ENCODE results near the gene VEPH1.
"Not testable (repeated sequence)": the region's sequence is repeated elsewhere in the genome, so short reads cannot be mapped to it uniquely, and the experiment has no call there.

The VEPH1 gene

DNA sequence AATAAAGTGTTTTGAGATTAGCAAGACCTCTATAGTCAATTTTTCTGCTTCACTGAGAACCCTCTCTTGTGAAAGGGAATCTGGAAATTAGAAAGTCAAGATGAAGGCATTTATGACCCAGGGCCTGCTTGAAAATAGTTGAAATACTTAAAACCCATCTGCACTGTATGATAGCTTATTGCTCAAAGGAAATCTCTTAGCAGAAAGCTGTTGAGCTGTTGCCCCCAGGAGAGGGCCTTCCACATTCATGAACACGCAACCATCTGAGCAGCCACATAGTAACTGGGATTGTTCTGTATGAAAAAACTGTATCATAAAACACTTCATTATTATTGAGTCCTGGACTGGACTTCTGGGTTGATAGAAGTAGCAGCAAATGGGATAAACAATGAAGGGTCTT is 173.0 kb downstream of the VEPH1 start:
- no peak overlapping the region for H4K5ac ChIP-seq (ENCODE audit: low read length)
- H3K79me2 ChIP-seq (ENCODE audit: control insufficient read depth, insufficient read depth, low read length): no peaks in the 10 kb centered on the region
- no CpG with 5 or more reads among the region's 1 CpG for WGBS (ENCODE audit: extremely low coverage, insufficient coverage, low lambda C conversion rate)
- no peak overlapping the region for H2BK15ac ChIP-seq (replicated peaks; ENCODE audit: low read depth)
- no peak overlapping the region for H2BK5ac ChIP-seq (ENCODE audit: low read length)
- H3K27me3 ChIP-seq (ENCODE audit: insufficient read depth, low read length, poor library complexity): no peaks in the 10 kb centered on the region
- H3K56ac ChIP-seq (ENCODE audit: low read length): no peak overlapping the region
- no peaks in the 10 kb centered on the region for H3K79me1 ChIP-seq (ENCODE audit: low read length)
- H3K4me1 ChIP-seq (ENCODE audit: control insufficient read depth, low read depth, low read length): no peaks in the 10 kb centered on the region
- no peak overlapping the region for H3K4me3 ChIP-seq (ENCODE audit: low read length)
- H3K9ac ChIP-seq (ENCODE audit: low read length): no peak overlapping the region
- no peaks in the 10 kb centered on the region for H3K36me3 ChIP-seq (ENCODE audit: control insufficient read depth, insufficient read depth, low read length)
- H3K4me2 ChIP-seq (ENCODE audit: low read length): no peak overlapping the region
- DNase-seq: no peak
- H2AK5ac ChIP-seq (ENCODE audit: low read length): no peak overlapping the region
- H3K27ac ChIP-seq (ENCODE audit: low read depth, low read length): no peak overlapping the region
- H4K8ac ChIP-seq (ENCODE audit: low read depth, low read length): no peak overlapping the region
- no peak overlapping the region for H2BK120ac ChIP-seq (ENCODE audit: low read depth, low read length)
- no peak overlapping the region for H3K4ac ChIP-seq (ENCODE audit: low read depth, low read length)
- H3K18ac ChIP-seq (ENCODE audit: low read length): no peak overlapping the region
- H3K23ac ChIP-seq (ENCODE audit: low read length): no peak overlapping the region

- DNase-seq: no peak
These were observed 173.7 kb downstream of the VEPH1 start for GRCh38 chr3:157329551-157329950.

GRCh38 chr3:157327837-157328236 is 175.4 kb downstream of the VEPH1 start:
- Histone ChIP-seq H3K9ac (ENCODE audit: low read length) (no peak overlapping the region), H2AK5ac (ENCODE audit: low read length) (no peak overlapping the region), H4K8ac (ENCODE audit: low read depth, low read length) (no peak overlapping the region), H3K23ac (ENCODE audit: low read length) (no peak overlapping the region), H3K18ac (ENCODE audit: low read length) (no peak overlapping the region), H3K4me1 (ENCODE audit: control insufficient read depth, low read depth, low read length) (no peaks in the 10 kb centered on the region), H3K79me1 (ENCODE audit: low read length) (no peaks in the 10 kb centered on the region), H2BK15ac (replicated peaks; ENCODE audit: low read depth) (no peak overlapping the region), H3K4me3 (ENCODE audit: low read length) (no peak overlapping the region), H3K4me2 (ENCODE audit: low read length) (no peak overlapping the region), H4K5ac (ENCODE audit: low read length) (no peak overlapping the region), H3K27me3 (ENCODE audit: insufficient read depth, low read length, poor library complexity) (no peaks in the 10 kb centered on the region), H2BK120ac (ENCODE audit: low read depth, low read length) (no peak overlapping the region), H3K27ac (ENCODE audit: low read depth, low read length) (no peak overlapping the region), H3K4ac (ENCODE audit: low read depth, low read length) (no peak overlapping the region), H2BK5ac (ENCODE audit: low read length) (no peak overlapping the region), H3K56ac (ENCODE audit: low read length) (no peak overlapping the region), H3K36me3 (ENCODE audit: control insufficient read depth, insufficient read depth, low read length) (no peaks in the 10 kb centered on the region), H3K79me2 (ENCODE audit: control insufficient read depth, insufficient read depth, low read length) (no peaks in the 10 kb centered on the region)
- WGBS (ENCODE audit: extremely low coverage, insufficient coverage, low lambda C conversion rate): no CpG with 5 or more reads among the region's 3 CpGs
- no peak for DNase-seq

More at GRCh38 chr3:157329551-157329950, 173.7 kb downstream of the VEPH1 start:
- no peak overlapping the region for H4K5ac ChIP-seq (ENCODE audit: low read length)
- H3K23ac ChIP-seq (ENCODE audit: low read length): no peak overlapping the region
- no peak overlapping the region for H3K9ac ChIP-seq (ENCODE audit: low read length)
- no peaks in the 10 kb centered on the region for H3K36me3 ChIP-seq (ENCODE audit: control insufficient read depth, insufficient read depth, low read length)
- H4K8ac ChIP-seq (ENCODE audit: low read depth, low read length): no peak overlapping the region
- no peak overlapping the region for H2BK120ac ChIP-seq (ENCODE audit: low read depth, low read length)
- H2BK5ac ChIP-seq (ENCODE audit: low read length): no peak overlapping the region
- H3K4ac ChIP-seq (ENCODE audit: low read depth, low read length): no peak overlapping the region
- H3K4me3 ChIP-seq (ENCODE audit: low read length): no peak overlapping the region
- no peaks in the 10 kb centered on the region for H3K4me1 ChIP-seq (ENCODE audit: control insufficient read depth, low read depth, low read length)
- no peak overlapping the region for H3K27ac ChIP-seq (ENCODE audit: low read depth, low read length)
- H2AK5ac ChIP-seq (ENCODE audit: low read length): no peak overlapping the region
- H3K27me3 ChIP-seq (ENCODE audit: insufficient read depth, low read length, poor library complexity): no peaks in the 10 kb centered on the region
- no peak overlapping the region for H3K18ac ChIP-seq (ENCODE audit: low read length)
- no peaks in the 10 kb centered on the region for H3K79me2 ChIP-seq (ENCODE audit: control insufficient read depth, insufficient read depth, low read length)
- no peak overlapping the region for H2BK15ac ChIP-seq (replicated peaks; ENCODE audit: low read depth)
- WGBS (ENCODE audit: extremely low coverage, insufficient coverage, low lambda C conversion rate): no CpG with 5 or more reads among the region's 2 CpGs
- no peak overlapping the region for H3K4me2 ChIP-seq (ENCODE audit: low read length)
- no peaks in the 10 kb centered on the region for H3K79me1 ChIP-seq (ENCODE audit: low read length)
- no peak overlapping the region for H3K56ac ChIP-seq (ENCODE audit: low read length)

- no peak overlapping the region for H4K5ac ChIP-seq (ENCODE audit: low read length)
- H3K79me2 ChIP-seq (ENCODE audit: control insufficient read depth, insufficient read depth, low read length): no peaks in the 10 kb centered on the region
- no peak overlapping the region for H2BK15ac ChIP-seq (replicated peaks; ENCODE audit: low read depth)
- no peak overlapping the region for H3K18ac ChIP-seq (ENCODE audit: low read length)
- no peaks in the 10 kb centered on the region for H3K4me1 ChIP-seq (ENCODE audit: control insufficient read depth, low read depth, low read length)
- H2BK120ac ChIP-seq (ENCODE audit: low read depth, low read length): no peak overlapping the region
- DNase-seq: peak; percentile 7
- no peaks in the 10 kb centered on the region for H3K36me3 ChIP-seq (ENCODE audit: control insufficient read depth, insufficient read depth, low read length)
- no peak overlapping the region for H2AK5ac ChIP-seq (ENCODE audit: low read length)
- H3K23ac ChIP-seq (ENCODE audit: low read length): no peak overlapping the region
- WGBS (ENCODE audit: extremely low coverage, insufficient coverage, low lambda C conversion rate): no CpG with 5 or more reads among the region's 1 CpG
- H3K56ac ChIP-seq (ENCODE audit: low read length): no peak overlapping the region
- no peak overlapping the region for H3K27ac ChIP-seq (ENCODE audit: low read depth, low read length)
- H3K79me1 ChIP-seq (ENCODE audit: low read length): no peaks in the 10 kb centered on the region
- no peaks in the 10 kb centered on the region for H3K27me3 ChIP-seq (ENCODE audit: insufficient read depth, low read length, poor library complexity)
- H3K4me2 ChIP-seq (ENCODE audit: low read length): no peak overlapping the region
- no peak overlapping the region for H3K4me3 ChIP-seq (ENCODE audit: low read length)
- H3K4ac ChIP-seq (ENCODE audit: low read depth, low read length): no peak overlapping the region
- H2BK5ac ChIP-seq (ENCODE audit: low read length): no peak overlapping the region
- no peak overlapping the region for H3K9ac ChIP-seq (ENCODE audit: low read length)
- H4K8ac ChIP-seq (ENCODE audit: low read depth, low read length): no peak overlapping the region
These were observed 176.2 kb downstream of the VEPH1 start for GRCh38 chr3:157327018-157327417.

DNA sequence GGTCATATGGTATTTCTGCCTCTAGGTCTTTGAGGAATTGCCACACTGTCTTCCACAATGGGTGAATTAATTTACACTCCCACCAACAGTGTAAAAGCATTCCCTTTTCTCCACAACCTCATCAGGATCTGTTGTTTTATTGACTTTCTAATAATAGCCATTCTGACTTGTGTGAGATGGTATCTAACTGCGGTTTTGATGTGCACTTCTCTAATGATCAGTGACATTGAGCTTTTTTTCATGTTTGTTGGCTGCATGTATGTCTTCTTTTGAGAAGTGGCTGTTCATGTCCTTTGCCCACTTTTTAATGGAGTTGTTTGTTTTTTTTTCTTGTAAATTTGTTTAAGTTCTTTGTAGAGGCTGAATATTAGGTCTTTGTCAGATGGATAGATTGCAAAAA is 178.3 kb downstream of the VEPH1 start:
- DNase-seq; H2BK15ac ChIP-seq (replicated peaks; ENCODE audit: low read depth); H3K27me3 ChIP-seq (ENCODE audit: insufficient read depth, low read length, poor library complexity); H3K23ac ChIP-seq (ENCODE audit: low read length); H3K79me2 ChIP-seq (ENCODE audit: control insufficient read depth, insufficient read depth, low read length); H3K4ac ChIP-seq (ENCODE audit: low read depth, low read length); H3K4me3 ChIP-seq (ENCODE audit: low read length); H3K27ac ChIP-seq (ENCODE audit: low read depth, low read length); H3K56ac ChIP-seq (ENCODE audit: low read length); H2BK5ac ChIP-seq (ENCODE audit: low read length); H2BK120ac ChIP-seq (ENCODE audit: low read depth, low read length); H2AK5ac ChIP-seq (ENCODE audit: low read length); H3K18ac ChIP-seq (ENCODE audit: low read length); H4K5ac ChIP-seq (ENCODE audit: low read length); H4K8ac ChIP-seq (ENCODE audit: low read depth, low read length); H3K79me1 ChIP-seq (ENCODE audit: low read length); H3K9ac ChIP-seq (ENCODE audit: low read length); H3K36me3 ChIP-seq (ENCODE audit: control insufficient read depth, insufficient read depth, low read length); H3K4me1 ChIP-seq (ENCODE audit: control insufficient read depth, low read depth, low read length); H3K4me2 ChIP-seq (ENCODE audit: low read length): not testable (repeated sequence)
- no CpG with 5 or more reads among the region's 1 CpG for WGBS (ENCODE audit: extremely low coverage, insufficient coverage, low lambda C conversion rate)

- Histone ChIP-seq H3K4me3 (ENCODE audit: low read length) (no peak overlapping the region), H3K27ac (ENCODE audit: low read depth, low read length) (no peak overlapping the region), H3K36me3 (ENCODE audit: control insufficient read depth, insufficient read depth, low read length) (no peaks in the 10 kb centered on the region), H3K27me3 (ENCODE audit: insufficient read depth, low read length, poor library complexity) (no peaks in the 10 kb centered on the region), H2AK5ac (ENCODE audit: low read length) (no peak overlapping the region), H4K8ac (ENCODE audit: low read depth, low read length) (no peak overlapping the region), H3K79me2 (ENCODE audit: control insufficient read depth, insufficient read depth, low read length) (no peaks in the 10 kb centered on the region), H3K23ac (ENCODE audit: low read length) (no peak overlapping the region), H3K4ac (ENCODE audit: low read depth, low read length) (no peak overlapping the region), H3K9ac (ENCODE audit: low read length) (no peak overlapping the region), H2BK120ac (ENCODE audit: low read depth, low read length) (no peak overlapping the region), H2BK5ac (ENCODE audit: low read length) (no peak overlapping the region), H3K79me1 (ENCODE audit: low read length) (no peaks in the 10 kb centered on the region), H2BK15ac (replicated peaks; ENCODE audit: low read depth) (no peak overlapping the region), H3K56ac (ENCODE audit: low read length) (no peak overlapping the region), H4K5ac (ENCODE audit: low read length) (no peak overlapping the region), H3K4me1 (ENCODE audit: control insufficient read depth, low read depth, low read length) (no peaks in the 10 kb centered on the region), H3K4me2 (ENCODE audit: low read length) (no peak overlapping the region), H3K18ac (ENCODE audit: low read length) (no peak overlapping the region)
- no peak for DNase-seq
- no CpG with 5 or more reads among the region's 2 CpGs for WGBS (ENCODE audit: extremely low coverage, insufficient coverage, low lambda C conversion rate)
These were observed 179.9 kb downstream of the VEPH1 start for GRCh38 chr3:157323360-157323759.

All from mesendoderm (in vitro differentiated cells).